NCI-H128 (cell line): ENCODE measurements around the gene DPP6.
"Not testable (repeated sequence)": the region's sequence is repeated elsewhere in the genome, so short reads cannot be mapped to it uniquely, and the experiment has no call there.

ENCODE experiments used
- DNase-seq: peaks from one replicate; lab custom pipeline; 2025; ENCODE audit not compliant: unreplicated experiment; lab: John Stamatoyannopoulos, UW

DPP6 gene

DNA sequence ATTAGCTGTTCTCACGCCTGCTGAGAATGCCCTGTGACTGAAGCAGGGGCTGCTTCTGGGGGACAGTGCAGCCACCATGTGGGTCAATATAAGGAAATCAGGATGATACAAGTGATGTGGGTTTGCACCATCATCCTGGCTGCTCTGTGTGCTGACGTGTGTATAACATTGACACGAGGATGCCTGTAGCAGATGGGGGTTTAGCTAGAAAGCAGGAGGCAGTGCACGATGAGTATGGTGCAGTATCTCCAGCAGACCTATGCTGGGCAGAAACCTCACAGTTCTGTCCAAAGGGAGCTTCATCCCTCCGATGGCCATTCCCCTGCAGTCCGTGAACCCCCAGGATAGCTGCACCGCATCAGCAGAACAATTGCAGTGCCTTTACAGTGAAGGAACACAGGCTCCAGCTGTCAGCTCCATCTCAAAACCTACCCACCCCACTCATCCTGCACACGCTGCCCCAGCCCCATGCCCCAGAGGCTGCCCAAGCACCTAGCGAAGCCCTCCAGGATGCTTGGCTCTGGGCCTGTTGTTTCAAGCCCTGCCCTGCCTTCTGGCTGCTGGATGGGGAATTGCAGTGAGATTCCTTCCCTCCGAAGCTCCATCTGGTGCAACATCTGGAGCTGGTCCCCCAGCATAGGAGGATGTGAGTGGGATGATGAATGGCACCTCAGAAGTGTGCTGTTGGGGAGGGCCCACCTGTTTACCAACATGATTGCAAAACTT lies 96.8 kb downstream of the DPP6 start:
- not testable (repeated sequence) for DNase-seq

DNA sequence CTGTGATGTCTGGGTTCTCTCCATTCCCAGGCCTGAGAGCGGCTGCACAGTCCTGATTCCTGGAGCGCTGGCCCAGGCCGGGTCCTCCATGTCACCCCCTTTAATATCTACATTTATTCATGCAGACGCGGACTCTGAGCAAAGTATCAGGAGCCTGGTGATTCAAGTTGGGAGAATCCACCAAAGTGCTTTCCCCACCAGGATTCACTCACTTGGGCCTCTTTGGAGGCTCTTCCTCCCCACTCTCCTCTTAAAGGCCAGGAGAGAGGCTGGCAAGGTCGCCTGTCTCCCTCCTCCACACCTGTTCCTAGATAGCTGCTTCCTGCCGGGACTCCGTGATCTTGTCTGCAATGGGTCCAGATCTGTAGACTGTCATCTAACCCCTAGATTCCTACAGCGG lies 98.5 kb downstream of the DPP6 start:
- DNase-seq, result not testable (repeated sequence)

DNA sequence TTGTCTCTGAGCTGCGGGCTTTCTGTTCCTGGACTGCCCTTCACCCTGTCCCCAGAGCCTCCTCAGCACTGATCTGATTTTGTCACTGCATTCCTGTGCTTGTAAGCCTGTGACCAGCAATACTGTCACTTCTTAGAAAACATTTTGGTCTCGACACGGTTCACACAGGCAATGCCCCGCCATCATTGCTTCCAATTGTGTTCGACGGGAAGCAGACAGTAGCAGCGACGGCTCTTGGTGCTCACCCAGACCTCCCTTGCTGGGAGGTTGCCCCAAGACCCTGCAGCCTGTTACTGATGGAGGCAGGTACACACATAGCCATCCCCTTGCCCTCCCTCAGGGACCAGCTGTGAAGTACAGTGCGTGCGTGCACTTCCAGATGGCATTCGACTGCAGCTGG lies 99.1 kb downstream of the DPP6 start:
- DNase-seq, result not testable (repeated sequence)

DNA sequence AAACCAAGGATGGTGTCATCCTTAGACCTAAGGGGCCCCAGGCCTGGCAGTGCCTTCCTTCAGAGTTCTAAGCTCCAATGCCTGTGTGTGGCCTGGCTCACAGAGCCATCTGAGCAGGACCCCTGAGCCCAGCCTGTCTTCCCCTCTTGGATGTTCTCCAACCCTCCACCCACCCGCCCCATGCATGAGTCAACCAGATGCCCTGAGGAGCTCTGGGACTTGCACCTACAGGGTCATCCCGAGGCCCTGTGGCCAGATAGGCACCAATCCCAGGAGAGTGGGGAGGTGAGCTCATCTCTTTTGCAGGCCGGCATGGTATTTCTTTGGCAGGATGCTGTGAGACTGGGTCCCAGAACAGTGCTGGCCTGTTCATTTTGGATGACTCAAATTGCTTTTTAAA lies 103.7 kb downstream of the DPP6 start:
- DNase-seq, result not testable (repeated sequence)

DNA sequence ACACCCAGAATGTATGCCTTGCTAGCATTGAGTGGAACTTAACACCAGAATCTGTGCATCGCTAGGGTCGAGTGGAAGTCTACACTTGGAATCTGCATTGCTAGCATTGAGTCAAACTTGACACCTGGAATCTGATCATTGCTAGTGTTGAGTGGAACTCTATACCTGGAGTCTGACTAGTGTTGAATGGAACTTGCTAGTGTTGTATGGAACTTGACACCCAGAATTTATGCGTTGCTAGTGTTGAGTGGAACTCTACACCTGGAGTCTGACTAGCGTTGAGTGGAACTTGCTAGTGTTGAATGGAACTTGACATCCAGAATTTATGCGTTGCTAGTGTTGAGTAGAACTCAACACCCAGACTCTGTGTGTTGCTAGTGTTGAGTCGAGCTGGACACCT lies 110.7 kb downstream of the DPP6 start:
- DNase-seq, result not testable (repeated sequence)

DNA sequence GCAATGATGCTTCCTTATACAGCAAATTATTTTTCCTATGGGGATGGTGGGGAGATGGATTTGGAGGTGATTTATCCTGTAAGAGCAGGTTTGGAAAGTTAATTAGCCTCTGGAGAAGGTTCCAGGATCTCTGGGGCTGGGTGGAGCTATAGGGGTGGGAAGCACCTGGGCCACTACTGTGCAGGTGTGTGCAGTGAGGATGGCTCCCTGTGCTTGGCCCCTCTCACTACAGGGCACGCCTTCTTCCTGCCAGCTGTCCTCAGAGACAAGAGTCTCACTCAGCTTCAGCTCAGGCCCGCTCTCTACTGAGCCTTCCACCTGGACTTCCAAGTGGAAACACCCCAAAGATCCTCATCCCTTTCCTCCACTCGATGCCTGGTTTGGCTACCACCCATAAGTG lies 111.4 kb downstream of the DPP6 start:
- DNase-seq, result not testable (repeated sequence)

DNA sequence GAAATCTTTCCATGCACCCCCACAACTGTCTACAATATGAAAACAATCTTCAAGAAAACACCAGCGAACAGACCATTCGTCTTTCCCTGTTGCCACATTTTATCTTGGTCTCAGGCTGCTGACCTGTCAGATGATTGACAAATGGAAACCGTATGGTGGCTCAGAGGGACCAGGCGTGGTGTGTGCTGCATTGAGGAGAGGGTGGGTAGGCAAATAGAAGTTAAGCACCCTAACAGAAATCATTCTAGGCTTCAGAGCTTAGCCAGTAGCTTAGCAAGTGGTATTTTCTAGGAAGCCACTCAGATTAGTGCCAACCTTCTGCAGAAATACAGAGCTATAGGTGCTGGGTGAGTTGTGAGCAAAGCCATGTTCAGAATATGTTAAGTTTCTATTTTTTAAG lies 114.9 kb downstream of the DPP6 start:
- no peak for DNase-seq

DNA sequence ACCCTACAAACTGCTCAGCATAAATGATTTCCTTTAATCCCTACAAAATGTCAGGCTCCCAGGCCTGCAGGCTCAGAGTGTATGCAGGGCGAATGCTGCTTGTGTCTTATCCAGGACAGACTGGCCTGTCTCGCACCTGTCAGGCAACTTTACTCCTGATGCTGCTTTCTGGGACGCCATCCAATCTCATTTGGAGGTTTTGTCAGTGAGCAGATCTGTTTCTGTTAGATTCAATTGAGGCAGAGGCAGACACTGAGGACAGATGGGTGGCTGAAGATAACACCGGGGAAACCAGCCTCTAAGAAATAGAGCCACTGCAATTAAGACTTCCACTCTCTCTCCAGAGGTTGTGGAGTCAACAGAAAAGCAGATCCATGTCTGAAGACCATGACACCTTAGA lies 115.6 kb downstream of the DPP6 start:
- no peak for DNase-seq

DNA sequence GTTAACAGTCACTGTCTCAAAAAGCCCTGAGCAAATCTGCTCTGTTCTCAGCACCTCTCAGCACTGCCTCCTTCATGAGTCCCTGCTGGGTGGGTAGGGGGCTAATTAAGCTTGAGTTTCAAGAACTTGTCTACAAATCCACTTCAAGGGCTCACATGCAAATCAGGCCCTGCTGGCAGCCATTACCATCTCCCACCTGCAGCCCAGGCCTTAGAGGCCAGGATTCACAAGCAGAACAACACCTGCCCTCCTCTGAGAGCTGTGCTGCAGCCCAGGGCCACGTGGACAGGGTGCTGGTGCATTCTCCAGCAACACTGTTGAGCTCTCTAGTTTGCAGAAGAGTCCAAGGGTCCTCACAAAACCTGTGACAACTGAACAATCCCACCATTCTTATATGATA lies 119.2 kb downstream of the DPP6 start:
- DNase-seq, result no peak

DNA sequence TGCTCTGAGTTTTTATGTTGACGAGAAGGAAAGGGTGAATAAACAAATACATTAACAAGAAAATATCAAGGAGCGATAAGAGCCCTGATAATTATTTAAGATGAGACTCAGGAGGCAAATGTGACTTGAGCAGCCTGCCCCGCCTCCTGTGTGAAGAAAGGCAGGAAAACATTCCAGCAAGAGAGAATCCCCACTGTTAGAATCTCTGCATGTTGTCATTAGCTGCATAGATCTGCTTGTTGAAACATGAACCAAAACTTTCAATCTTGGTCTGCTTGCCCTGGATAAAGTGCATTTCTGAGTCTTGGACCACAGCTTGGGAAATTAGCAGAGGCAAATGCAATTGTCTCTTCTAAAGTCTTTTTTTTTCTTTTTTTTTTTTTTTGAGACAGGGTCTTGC lies 120.0 kb downstream of the DPP6 start:
- no peak for DNase-seq

DNA sequence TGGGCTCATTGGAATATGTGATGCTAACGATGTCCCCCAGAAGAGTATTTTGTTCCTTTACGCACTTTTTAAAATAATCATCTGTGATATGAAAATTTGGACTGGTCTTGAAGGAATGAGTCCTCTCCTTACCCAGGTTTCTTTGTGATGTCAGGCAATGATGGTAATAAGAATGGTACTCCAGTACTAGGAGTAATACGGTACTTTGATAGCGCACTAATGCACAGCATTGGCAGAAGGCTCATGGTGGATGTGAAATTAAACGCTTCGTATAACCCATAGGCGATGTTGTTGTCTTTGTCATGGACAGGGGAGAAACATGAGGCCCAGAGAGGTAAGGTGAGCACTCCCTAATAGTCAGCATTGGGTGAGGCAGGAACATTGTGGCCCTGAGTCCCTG lies 125.4 kb downstream of the DPP6 start:
- DNase-seq, result no peak

DNA sequence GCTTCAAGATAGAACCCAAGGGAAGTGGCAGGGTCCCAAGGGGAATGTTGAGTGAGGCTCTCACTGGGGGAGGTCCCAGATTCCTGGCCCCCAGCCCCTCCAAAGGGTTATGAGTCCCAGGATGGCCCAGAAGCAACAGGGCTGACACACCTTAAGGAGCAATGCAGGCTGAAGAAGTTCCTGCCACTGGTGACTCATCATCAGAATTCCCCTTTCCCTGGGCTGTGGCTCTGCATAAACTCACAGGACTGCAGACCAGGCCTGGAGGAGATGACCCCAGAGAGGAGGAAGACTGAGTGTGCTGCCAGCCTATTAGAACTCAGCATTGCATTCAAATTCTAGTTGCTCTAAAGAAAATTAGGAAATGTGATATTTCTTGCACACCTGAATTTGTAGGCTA lies 126.7 kb downstream of the DPP6 start:
- DNase-seq, result no peak

DNA sequence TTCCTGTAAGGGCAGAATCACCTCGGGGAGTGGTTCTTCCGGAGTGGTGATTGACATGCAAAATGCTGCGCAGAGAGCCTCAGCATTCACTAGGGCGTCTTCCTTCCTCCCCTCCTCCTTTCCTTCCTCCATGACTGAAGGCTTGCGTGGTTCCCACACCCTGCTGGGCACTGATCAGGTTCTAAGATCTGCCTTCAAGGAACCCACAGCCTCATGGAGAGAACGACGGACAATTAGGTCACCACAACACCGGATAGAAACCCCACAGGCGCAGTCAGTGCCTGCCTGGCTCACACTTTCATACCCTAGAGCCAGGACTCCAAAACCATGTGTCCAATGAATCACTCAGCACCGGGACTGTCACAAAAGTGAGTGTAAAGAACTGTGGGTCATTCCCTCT lies 131.3 kb downstream of the DPP6 start:
- DNase-seq, result no peak

DNA sequence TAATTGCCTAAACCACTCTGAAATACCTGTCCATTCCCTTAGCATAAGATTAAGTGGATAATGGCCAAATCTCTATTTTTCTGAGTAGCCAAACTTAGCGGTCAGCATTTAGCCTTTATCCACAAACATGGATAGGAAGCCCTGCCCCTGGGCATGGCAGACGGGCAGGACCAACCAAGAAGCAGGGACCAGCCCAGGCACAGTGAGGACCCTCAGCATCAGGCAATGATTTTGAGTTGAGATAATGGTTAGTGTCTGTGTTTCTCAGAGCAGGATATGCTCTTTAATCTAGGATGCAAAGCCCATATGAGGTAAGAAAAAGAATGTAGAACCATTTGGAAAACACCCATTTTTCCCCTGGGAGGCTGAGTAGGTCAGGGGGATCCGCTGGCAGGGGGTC lies 131.7 kb downstream of the DPP6 start:
- DNase-seq, result no peak

DNA sequence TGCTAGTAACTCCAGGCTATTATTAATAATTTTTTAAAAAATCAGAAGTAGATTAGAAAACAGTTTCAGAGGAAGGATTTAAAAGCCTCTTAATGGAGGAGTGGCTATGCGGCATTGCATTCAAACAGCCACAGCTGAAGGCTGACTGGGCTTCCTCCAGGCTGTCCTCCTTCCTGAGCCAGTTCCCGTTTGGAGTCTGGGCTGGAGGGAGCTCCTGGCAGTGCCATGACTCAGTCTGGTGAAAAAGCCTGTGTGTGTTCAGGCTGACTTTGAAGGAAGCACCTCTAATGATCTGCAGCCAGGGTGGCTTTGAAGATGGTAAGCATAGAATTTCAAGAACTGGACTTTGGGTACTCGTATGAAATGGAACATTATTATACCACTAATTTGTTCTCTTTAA lies 134.6 kb downstream of the DPP6 start:
- no peak for DNase-seq

DNA sequence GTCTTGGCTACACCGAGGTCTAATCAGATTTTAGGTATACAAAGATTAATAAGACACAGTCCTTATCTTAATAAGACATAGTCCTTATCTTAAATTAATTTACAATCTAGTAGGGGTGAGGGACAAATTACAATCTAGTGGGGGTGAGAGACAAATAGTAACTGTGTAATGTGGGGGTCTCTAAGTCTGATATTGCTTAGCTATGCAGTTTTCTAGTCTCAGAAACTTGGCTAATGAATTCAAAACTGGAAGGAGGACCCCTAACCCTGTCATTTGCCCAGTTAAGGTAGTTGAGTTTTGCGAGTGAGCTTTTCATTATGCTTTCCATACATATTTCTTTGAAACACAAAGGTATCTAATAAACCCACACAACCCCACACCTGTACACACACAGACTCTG lies 136.1 kb downstream of the DPP6 start:
- no peak for DNase-seq

DNA sequence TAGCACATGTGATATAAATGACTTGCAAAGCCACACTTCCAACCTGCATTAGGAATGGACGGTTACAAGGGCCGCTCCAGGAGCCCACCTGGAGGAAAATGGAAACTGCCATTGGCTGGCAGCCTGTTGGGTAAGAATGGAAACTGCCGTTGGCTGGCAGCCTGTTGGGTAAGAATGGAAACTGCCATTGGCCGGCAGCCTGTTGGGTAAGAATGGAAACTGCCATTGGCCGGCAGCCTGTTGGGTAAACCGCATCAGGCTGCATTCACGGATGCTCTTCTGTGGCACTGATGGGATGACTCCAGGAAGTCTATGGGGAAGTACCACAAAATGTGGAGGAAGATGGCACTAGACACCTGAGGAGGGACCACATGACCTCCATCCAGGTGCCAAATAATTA lies 143.1 kb downstream of the DPP6 start:
- DNase-seq, result no peak

DNA sequence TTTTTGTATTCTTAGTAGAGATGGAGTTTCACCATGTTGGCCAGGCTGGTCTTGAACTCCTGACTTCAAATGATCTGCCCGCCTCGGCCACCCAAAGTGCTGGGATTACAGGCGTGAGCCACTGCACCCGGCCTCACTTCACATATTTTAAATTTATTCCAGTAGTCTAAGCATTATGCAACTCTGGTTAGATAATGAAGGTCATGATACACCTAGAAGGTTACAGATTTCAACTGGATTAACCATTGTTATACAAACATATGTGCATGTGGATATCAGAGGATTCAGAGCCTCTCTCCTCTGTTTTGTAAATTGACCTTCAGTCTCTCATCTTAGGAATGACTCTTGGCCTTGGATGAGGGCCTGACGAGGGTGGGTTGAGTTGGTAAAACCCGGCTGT lies 146.3 kb downstream of the DPP6 start:
- no peak for DNase-seq

DNA sequence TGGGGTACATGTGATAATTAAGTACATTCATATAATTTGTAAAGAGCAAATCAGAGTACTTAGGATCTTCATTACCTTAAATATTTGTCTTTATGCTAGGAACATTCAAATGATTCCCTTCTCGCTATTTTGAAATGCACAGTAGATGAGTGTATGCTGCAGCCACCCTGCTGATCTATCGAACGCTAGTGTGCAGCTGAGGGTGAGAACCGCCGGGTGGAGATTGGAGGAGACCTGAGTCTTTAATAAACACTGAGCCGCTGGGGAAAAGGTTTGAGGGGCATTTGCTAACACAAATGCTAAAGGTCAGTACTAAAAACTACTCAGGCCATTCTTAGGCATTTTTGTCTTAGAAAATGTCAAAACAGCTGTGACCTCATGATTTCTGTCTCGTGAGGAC lies 148.0 kb downstream of the DPP6 start:
- DNase-seq, result no peak

DNA sequence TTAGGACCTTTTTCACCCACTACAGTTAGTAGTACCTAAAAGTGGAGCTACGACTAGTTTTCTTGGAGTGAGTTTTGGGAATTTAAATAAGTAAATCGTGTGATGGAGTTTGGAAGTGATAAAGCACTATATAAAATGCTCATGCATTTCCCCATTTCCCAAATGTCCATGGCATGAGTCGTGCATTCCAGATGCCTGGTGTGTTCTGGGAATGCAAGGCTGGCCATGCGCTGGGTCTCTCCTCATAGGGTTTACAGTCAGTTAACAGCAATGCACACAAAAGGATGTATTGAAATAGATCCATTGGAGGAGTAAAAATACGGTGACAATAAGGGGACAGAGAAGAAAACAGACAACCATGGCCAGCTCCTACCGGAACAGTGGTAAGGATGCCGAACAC lies 149.8 kb downstream of the DPP6 start:
- no peak for DNase-seq

DNA sequence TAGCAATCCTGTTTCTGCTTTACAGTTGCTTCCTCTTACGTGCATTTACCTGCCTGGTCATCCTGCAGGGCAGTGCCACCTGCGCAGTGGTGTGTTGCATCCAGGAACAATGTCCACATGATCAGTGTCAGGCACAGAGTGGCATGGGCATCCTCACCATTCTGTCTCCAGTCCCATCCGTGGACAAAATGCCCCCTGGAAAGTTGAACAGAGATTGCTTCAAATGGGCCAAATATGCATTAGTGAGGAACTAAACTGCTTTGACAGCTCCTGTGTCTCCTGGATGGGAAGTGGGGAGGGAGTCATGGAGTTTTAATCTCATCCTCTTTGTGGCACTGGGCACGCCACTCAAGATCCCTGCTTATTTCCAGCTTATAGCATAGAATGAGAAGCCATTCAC lies 151.8 kb downstream of the DPP6 start:
- DNase-seq, result no peak

DNA sequence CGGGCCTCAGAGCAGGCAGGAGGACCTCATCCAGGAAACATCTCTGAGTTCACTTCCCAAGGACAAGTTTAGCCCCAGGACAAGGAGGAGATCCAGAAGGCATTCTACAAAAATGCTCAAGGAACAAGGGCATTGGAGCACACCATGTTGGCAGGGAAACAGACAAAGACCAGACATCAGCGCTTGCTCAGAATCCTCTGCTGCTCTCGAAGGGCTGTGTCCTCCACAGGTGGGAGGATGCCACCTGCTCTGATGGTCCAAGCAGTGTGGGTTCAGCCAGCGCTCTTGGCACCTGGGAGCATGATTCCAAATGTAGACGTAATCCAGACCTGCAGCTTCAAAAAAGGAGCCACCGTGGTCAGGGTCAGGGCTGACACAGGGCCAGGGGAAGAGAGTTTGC lies 160.7 kb downstream of the DPP6 start:
- no peak for DNase-seq

DNA sequence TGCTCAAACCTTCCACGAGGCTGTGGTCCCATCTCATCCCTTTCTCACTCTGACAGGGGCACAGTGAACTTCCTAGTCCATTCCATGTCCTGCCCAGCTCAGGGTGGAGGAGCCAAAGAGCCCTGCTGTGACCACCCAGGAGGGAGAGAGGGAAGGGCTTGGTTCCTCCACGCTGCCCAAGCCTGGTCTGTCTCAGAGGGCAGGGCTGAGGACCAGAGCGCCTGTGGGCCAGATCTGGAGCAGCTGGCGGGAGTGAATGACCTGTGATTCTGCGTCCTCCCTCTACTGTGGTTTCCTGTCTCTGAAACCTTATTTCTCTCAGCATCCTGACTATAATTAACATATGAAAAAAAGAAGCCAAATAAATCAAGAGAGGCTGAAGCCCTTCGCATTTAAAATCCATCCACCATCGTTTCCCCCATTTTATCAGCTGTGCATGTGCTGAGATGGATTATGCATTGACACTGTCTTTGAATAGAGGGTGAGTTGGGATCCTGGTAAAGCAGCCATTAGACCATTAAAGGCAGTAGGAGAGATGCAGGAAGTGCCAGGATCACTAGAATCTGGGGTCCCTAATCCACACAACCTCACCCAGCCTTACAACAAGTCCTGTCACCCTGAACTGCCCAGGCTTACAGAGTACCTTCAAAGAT lies 165.6 kb downstream of the DPP6 start:
- no peak for DNase-seq
